Measurements from ENCODE around the gene ENKD1. TPM values are rescaled to one million over a fixed set of nuclear protein-coding genes. Genes with fewer than 3 reads are reported as not detected.

ENKD1 gene
- total and polyA plus RNA-seq, 2 donors (not counting 1 experiment from before 2014, with no cell fraction given), result 13.3 to 14.3 TPM

DNA sequence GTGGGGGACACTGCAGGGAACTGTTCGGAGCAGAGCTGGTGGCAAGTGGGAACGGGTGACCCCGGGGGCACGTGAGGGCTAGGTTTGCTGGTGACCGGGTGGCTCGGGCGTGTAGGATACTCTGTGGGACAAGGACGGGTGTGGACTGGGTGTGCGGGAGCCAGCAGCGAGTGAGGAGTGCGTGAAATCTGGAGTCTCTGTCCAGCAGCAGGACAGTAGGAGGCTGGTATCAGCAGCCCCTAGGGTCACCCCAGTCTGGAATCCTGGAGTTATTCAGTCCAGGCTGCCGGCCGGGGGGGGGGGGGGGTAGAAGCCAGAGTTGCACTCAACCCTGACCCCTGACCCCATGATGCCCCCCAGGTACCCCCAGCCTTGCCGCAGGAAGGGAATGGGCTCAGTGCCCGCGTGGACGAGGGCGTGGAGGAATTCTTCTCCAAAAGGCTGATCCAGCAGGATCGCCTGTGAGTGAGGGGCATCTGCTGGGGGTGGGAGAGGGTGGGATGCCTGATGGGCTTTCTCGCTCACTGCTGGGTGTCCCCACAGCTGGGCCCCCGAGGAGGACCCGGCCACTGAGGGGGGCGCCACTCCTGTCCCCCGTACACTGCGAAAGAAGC is 12.7 kb downstream of the ENKD1 start:
- Histone ChIP-seq H3K4me2 (replicated peaks; ENCODE audit: low read depth, low read length, poor library complexity, severe bottlenecking) (no peak overlapping the region), H4K20me1 (ENCODE audit: control insufficient read depth, insufficient read depth, low read length, poor library complexity, severe bottlenecking) (peaks cover 42% of the 10 kb centered on the region), H3K4me1 (ENCODE audit: control insufficient read depth in 2 of 2, insufficient read depth in 2 of 2, low read length in 2 of 2) (peaks cover 2 to 5% of the 10 kb centered on the region in 2 donors), H3K9ac (ENCODE audit: low read length) (no peak overlapping the region), H2AFZ (ENCODE audit: insufficient read depth, low read depth, low read length, poor library complexity, severe bottlenecking) (no peak overlapping the region), H3K4me3 (ENCODE audit: control extremely low read depth in 1 of 5, extremely low read depth in 1 of 5, insufficient read depth in 1 of 5, low read depth in 2 of 5, low read length in 4 of 5) (no peak overlapping the region), H3K36me3 (replicated peaks in 1 of 2; ENCODE audit: control extremely low read depth in 1 of 2, control insufficient read depth in 1 of 2, extremely low read depth in 1 of 2, insufficient read depth in 2 of 2, low read length in 1 of 2) (peaks cover 0 to 73% of the 10 kb centered on the region in 2 experiments), H3K9me3 (ENCODE audit: control extremely low read depth in 1 of 3, control insufficient read depth in 2 of 3, insufficient read depth in 1 of 3, low read length in 2 of 3) (no peaks in the 10 kb centered on the region), H3K27me3 (replicated peaks in 1 of 4; ENCODE audit: control extremely low read depth in 1 of 4, control insufficient read depth in 3 of 4, insufficient read depth in 4 of 4, low read length in 3 of 4) (no peaks in the 10 kb centered on the region), H3K27ac (ENCODE audit: low read length in 2 of 2) (no peak overlapping the region), H3K79me2 (ENCODE audit: control insufficient read depth, insufficient read depth, low read length) (peaks cover 18% of the 10 kb centered on the region)
- POLR2A ChIA-PET, result interaction anchor here (0.6 kb wide), 1 partner anchor 138 kb away, joined by 9 read pairs; no protein-coding TSS in a partner anchor
- Mint-ChIP-seq H3K27me3 (no peaks in the 10 kb centered on the region), H3K27ac (no peak overlapping the region), H3K9me3 (ENCODE audit: insufficient read depth) (no peaks in the 10 kb centered on the region), H3K4me1 (peaks cover 17% of the 10 kb centered on the region), H3K4me3 (no peak overlapping the region)
- DNase-seq, result no peak
- ATAC-seq (ENCODE audit: low read depth), result no peak
- WGBS (ENCODE audit: insufficient coverage), result 95% methylated on average over 22 of the region's 25 CpGs
- intact Hi-C loops (cut with micrococcal nuclease), result no loop called here
- TF ChIP-seq EZH2 (IDR thresholded peaks at IDR 0.05; ENCODE audit: borderline replicate concordance, insufficient read depth, low read depth, low read length, poor library complexity, severe bottlenecking) (no peak), CTCF (IDR thresholded peaks at IDR 0.05) (no peak)
- CTCF ChIA-PET, result no interaction called here

- Histone ChIP-seq H2AFZ (ENCODE audit: insufficient read depth, low read depth, low read length, poor library complexity, severe bottlenecking) (no peak overlapping the region), H3K27me3 (replicated peaks in 1 of 4; ENCODE audit: control extremely low read depth in 1 of 4, control insufficient read depth in 3 of 4, insufficient read depth in 4 of 4, low read length in 3 of 4) (no peaks in the 10 kb centered on the region), H3K4me1 (ENCODE audit: control insufficient read depth in 2 of 2, insufficient read depth in 2 of 2, low read length in 2 of 2) (no peaks in the 10 kb centered on the region), H3K79me2 (ENCODE audit: control insufficient read depth, insufficient read depth, low read length) (peaks cover 20% of the 10 kb centered on the region), H3K27ac (ENCODE audit: low read length in 2 of 2) (no peak overlapping the region), H3K4me3 (ENCODE audit: control extremely low read depth in 1 of 5, extremely low read depth in 1 of 5, insufficient read depth in 1 of 5, low read depth in 2 of 5, low read length in 4 of 5) (no peak overlapping the region), H3K36me3 (replicated peaks in 1 of 2; ENCODE audit: control extremely low read depth in 1 of 2, control insufficient read depth in 1 of 2, extremely low read depth in 1 of 2, insufficient read depth in 2 of 2, low read length in 1 of 2) (peaks cover 0 to 76% of the 10 kb centered on the region in 2 experiments), H3K9me3 (ENCODE audit: control extremely low read depth in 1 of 3, control insufficient read depth in 2 of 3, insufficient read depth in 1 of 3, low read length in 2 of 3) (no peaks in the 10 kb centered on the region), H3K4me2 (replicated peaks; ENCODE audit: low read depth, low read length, poor library complexity, severe bottlenecking) (no peak overlapping the region), H4K20me1 (ENCODE audit: control insufficient read depth, insufficient read depth, low read length, poor library complexity, severe bottlenecking) (peaks cover 45% of the 10 kb centered on the region), H3K9ac (ENCODE audit: low read length) (no peak overlapping the region)
- Mint-ChIP-seq H3K4me1 (peaks cover 11% of the 10 kb centered on the region), H3K27ac (no peak overlapping the region), H3K27me3 (no peaks in the 10 kb centered on the region), H3K9me3 (ENCODE audit: insufficient read depth) (no peaks in the 10 kb centered on the region), H3K4me3 (no peak overlapping the region)
- ChIA-PET POLR2A (no interaction called here), CTCF (interaction anchor here (1.5 to 1.8 kb wide), 2 partner anchors 106 to 132 kb away, joined by 3 to 5 read pairs; no protein-coding TSS in a partner anchor)
- no peak for ATAC-seq (ENCODE audit: low read depth)
- WGBS (ENCODE audit: insufficient coverage), result 91% methylated on average over 56 of the region's 68 CpGs
- intact Hi-C loops (cut with micrococcal nuclease), result no loop called here
- no peak for TF ChIP-seq CTCF (IDR thresholded peaks at IDR 0.05)
- TF ChIP-seq EZH2 (IDR thresholded peaks at IDR 0.05; ENCODE audit: borderline replicate concordance, insufficient read depth, low read depth, low read length, poor library complexity, severe bottlenecking), result no peak
- DNase-seq, result no peak
Observed at GRCh38 chr16:67653128-67653788, 13.3 kb downstream of the ENKD1 start.

Measured in B cell (primary cell).